Raji (cell line): ENCODE results near the gene OR10G4.

Experiments used
- POLR2A ChIP-seq: IDR thresholded peaks from 2 replicates; pipeline ENCODE4 v1.6.1; 2011; ENCODE audit warnings: low read depth, low read length, control low read depth; ENCODE audit not compliant: insufficient read depth

The OR10G4 gene

GRCh38 chr11:124012697-124013096 is at the start of gene OR10G4:
TSS of gene OR10G4 (plus strand) at chr11:124012997. CDS start at chr11:124015575, 2,578 bp downstream.
- TF ChIP-seq POLR2A = no peak

GRCh38 chr11:123973816-123974215 is 39.0 kb upstream of the OR10G4 start:
- no peak for TF ChIP-seq POLR2A

- no peak for TF ChIP-seq POLR2A
Measured at GRCh38 chr11:123976770-123977560, 35.8 kb upstream of the OR10G4 start.

GRCh38 chr11:123977731-123978347 is 35.0 kb upstream of the OR10G4 start, which contains the start of gene OR10S1:
TSS of gene OR10S1 (minus strand) at chr11:123977781. CDS start at chr11:123977664, 117 bp downstream.
- no peak for TF ChIP-seq POLR2A

- no peak for TF ChIP-seq POLR2A
Measured at GRCh38 chr11:123979311-123979710, 33.5 kb upstream of the OR10G4 start.

- no peak for TF ChIP-seq POLR2A
Measured at GRCh38 chr11:123995119-123995518, 17.7 kb upstream of the OR10G4 start, which contains the start of gene OR10G6. TSS of gene OR10G6 (minus strand) at chr11:123995161. CDS start at chr11:123995161, 0 bp downstream.

- TF ChIP-seq POLR2A = no peak
Measured at GRCh38 chr11:124026498-124026897, 13.7 kb downstream of the OR10G4 start, which contains the start of gene OR10G8. TSS of gene OR10G8 (plus strand) at chr11:124026798. CDS start at chr11:124029623, 2,825 bp downstream.

GRCh38 chr11:124036666-124037065 is 23.9 kb downstream of the OR10G4 start:
- no peak for TF ChIP-seq POLR2A

GRCh38 chr11:124039557-124039956 is 26.8 kb downstream of the OR10G4 start:
- TF ChIP-seq POLR2A = no peak

- TF ChIP-seq POLR2A = no peak
Measured at GRCh38 chr11:124041254-124041653, 28.5 kb downstream of the OR10G4 start, which contains the start of gene OR10G7. TSS of gene OR10G7 (minus strand) at chr11:124041325. CDS start at chr11:124039001, 2,324 bp downstream.

- no peak for TF ChIP-seq POLR2A
Measured at GRCh38 chr11:124043420-124043819, 30.6 kb downstream of the OR10G4 start.

- TF ChIP-seq POLR2A = no peak
Measured at GRCh38 chr11:124050748-124051147, 38.0 kb downstream of the OR10G4 start.

- TF ChIP-seq POLR2A = no peak
Measured at GRCh38 chr11:124052966-124053365, 40.2 kb downstream of the OR10G4 start.
